ENCODE results near the gene ERAP2. TPM values are rescaled to one million over a fixed set of nuclear protein-coding genes. Genes with fewer than 3 reads are reported as not detected.
A peak's percentile ranks its signal among the peaks of the same experiment; 100 is the strongest.

Gene ERAP2
- total and polyA plus RNA-seq, 10 of the 15 experiments (the other 5 are each of a cell fraction or from before 2014, with no cell fraction given), result 4.0 to 28.7 (median 11.7) TPM

- peak; percentile 63 for TF ChIP-seq CUX1 (IDR thresholded peaks at IDR 0.05; ENCODE audit: insufficient replicate concordance, low read depth, low read length)
- TF ChIP-seq RAD51 (IDR thresholded peaks at IDR 0.05), result peak; percentile 91
- TF ChIP-seq PAX5 (IDR thresholded peaks at IDR 0.05; ENCODE audit: borderline replicate concordance, low read depth, low read length), result peak; percentile 58; the same call in 1 of the 2 replicates
- TF ChIP-seq RAD21 (IDR thresholded peaks at IDR 0.05; ENCODE audit: insufficient read depth, low read depth, low read length), result no peak
- TF ChIP-seq CBX5 (IDR thresholded peaks at IDR 0.05; ENCODE audit: low read depth), result no peak
- peak; percentile 61; the same call in 1 of the 2 replicates for TF ChIP-seq GATAD2B (conservative IDR thresholded peaks at IDR 0.05; ENCODE audit: low read depth)
- TF ChIP-seq ZNF384 (IDR thresholded peaks at IDR 0.05; ENCODE audit: borderline replicate concordance, low read depth, low read length), result no peak
- TF ChIP-seq SMAD5 (IDR thresholded peaks at IDR 0.05; ENCODE audit: low read depth), result no peak
- no peak for TF ChIP-seq CEBPB (IDR thresholded peaks at IDR 0.05; ENCODE audit: borderline replicate concordance in 1 of 2, low read depth in 2 of 2, low read length in 2 of 2)
- TF ChIP-seq RELB (IDR thresholded peaks at IDR 0.05; ENCODE audit: low read depth), result peak; percentile 90; the same call in 1 of the 2 replicates
- no peak for TF ChIP-seq KLF5 (IDR thresholded peaks at IDR 0.05; ENCODE audit: partially characterized antibody)
- peak; percentile 93 for TF ChIP-seq BCL3 (IDR thresholded peaks at IDR 0.05; ENCODE audit: borderline replicate concordance, insufficient read depth, low read depth, low read length, poor library complexity, severe bottlenecking)
- no peak for TF ChIP-seq EZH2 (IDR thresholded peaks at IDR 0.05; ENCODE audit: borderline replicate concordance, control insufficient read depth, low read depth, low read length)
- TF ChIP-seq CREM (IDR thresholded peaks at IDR 0.05; ENCODE audit: low read depth), result peak; percentile 66; the same call in 1 of the 2 replicates
- peak; percentile 59; the same call in 1 of the 2 replicates for TF ChIP-seq MXI1 (IDR thresholded peaks at IDR 0.05; ENCODE audit: low read depth, low read length)
These were observed 9.4 kb downstream of the ERAP2 start (continued) for GRCh38 chr5:96885518-96886338.

Data from GM12878 (cell line).